ENCODE data around the gene KIAA1191.

GRCh38 chr5:176381423-176381822 lies 19.9 kb upstream of the KIAA1191 start:
- TF ChIP-seq, protein P1, sequence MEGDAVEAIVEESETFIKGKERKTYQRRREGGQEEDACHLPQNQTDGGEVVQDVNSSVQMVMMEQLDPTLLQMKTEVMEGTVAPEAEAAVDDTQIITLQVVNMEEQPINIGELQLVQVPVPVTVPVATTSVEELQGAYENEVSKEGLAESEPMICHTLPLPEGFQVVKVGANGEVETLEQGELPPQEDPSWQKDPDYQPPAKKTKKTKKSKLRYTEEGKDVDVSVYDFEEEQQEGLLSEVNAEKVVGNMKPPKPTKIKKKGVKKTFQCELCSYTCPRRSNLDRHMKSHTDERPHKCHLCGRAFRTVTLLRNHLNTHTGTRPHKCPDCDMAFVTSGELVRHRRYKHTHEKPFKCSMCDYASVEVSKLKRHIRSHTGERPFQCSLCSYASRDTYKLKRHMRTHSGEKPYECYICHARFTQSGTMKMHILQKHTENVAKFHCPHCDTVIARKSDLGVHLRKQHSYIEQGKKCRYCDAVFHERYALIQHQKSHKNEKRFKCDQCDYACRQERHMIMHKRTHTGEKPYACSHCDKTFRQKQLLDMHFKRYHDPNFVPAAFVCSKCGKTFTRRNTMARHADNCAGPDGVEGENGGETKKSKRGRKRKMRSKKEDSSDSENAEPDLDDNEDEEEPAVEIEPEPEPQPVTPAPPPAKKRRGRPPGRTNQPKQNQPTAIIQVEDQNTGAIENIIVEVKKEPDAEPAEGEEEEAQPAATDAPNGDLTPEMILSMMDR (IDR thresholded peaks at IDR 0.05) = no peak
- TF ChIP-seq POLR2AphosphoS5 (IDR thresholded peaks at IDR 0.05) = no peak

Measured in suprapubic skin (tissue), 3 donors.